Measurements from ENCODE around the gene DPYD. TPM values are rescaled to one million over a fixed set of nuclear protein-coding genes. Genes with fewer than 3 reads are reported as not detected.

DPYD gene
- total RNA-seq, 1 donor, result 81.4 TPM

DNA sequence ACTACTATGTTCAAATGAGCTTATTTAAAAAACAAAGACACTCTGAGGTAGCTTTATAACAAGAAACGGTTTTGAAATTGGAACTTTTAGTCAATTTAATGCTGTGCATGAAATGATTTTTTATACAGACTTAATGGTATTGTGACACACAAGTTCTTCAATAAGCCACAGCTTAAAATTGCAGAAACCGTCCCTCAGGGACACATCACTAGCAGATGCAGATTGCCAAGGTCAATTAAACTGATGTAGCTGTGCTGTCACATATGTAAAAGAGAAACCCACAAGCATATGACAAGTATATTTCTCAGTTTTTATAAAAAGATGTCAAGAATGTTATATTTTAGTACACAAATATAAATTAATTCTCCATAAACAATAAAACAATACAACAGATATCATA is 366.9 kb downstream of the DPYD start:
- no peaks in the 10 kb centered on the region for H3K27me3 ChIP-seq (ENCODE audit: insufficient read depth, low read length)
- no peak overlapping the region for H3K4me2 ChIP-seq (ENCODE audit: insufficient read depth, low read length)
- no peaks in the 10 kb centered on the region for H4K20me1 ChIP-seq (ENCODE audit: insufficient read depth, low read length)
- TF ChIP-seq, protein P1, sequence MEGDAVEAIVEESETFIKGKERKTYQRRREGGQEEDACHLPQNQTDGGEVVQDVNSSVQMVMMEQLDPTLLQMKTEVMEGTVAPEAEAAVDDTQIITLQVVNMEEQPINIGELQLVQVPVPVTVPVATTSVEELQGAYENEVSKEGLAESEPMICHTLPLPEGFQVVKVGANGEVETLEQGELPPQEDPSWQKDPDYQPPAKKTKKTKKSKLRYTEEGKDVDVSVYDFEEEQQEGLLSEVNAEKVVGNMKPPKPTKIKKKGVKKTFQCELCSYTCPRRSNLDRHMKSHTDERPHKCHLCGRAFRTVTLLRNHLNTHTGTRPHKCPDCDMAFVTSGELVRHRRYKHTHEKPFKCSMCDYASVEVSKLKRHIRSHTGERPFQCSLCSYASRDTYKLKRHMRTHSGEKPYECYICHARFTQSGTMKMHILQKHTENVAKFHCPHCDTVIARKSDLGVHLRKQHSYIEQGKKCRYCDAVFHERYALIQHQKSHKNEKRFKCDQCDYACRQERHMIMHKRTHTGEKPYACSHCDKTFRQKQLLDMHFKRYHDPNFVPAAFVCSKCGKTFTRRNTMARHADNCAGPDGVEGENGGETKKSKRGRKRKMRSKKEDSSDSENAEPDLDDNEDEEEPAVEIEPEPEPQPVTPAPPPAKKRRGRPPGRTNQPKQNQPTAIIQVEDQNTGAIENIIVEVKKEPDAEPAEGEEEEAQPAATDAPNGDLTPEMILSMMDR (IDR thresholded peaks at IDR 0.05; ENCODE audit: extremely low read depth, low read depth, low read length), result no peak
- H3K4me1 ChIP-seq (ENCODE audit: insufficient read depth, low read length), result no peaks in the 10 kb centered on the region
- no peaks in the 10 kb centered on the region for H3K79me2 ChIP-seq (ENCODE audit: insufficient read depth, low read length)
- no peak overlapping the region for H2AFZ ChIP-seq (ENCODE audit: low read length)
- H3K27ac ChIP-seq (ENCODE audit: low read depth, low read length), result no peak overlapping the region
- H3K4me3 ChIP-seq (ENCODE audit: insufficient read depth, low read length), result no peak overlapping the region
- no peak for DNase-seq (ENCODE audit: insufficient read length, low spot score, missing footprints)
- peaks cover 4% of the 10 kb centered on the region for H3K36me3 ChIP-seq (ENCODE audit: insufficient read depth, low read length)
- no peaks in the 10 kb centered on the region for H3K9me3 ChIP-seq (ENCODE audit: low read depth, low read length)

DNA sequence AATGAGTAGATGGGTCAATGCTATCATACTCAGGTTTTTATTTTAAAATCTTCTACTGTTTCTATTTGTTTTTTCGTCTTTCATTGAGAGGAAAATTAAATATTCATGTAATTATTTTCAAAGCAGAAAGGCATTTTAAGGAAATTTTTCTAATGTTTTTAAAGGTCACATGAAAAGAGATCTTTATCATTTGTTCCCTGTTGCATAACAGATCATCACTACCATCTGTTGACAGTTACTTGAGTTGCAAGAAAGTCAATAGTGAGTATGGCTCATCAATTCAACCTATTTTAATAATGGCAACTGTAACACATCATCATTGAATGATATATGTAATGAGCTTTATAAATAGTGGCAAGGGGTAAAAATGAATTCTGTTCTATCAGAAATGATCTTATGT is 369.7 kb downstream of the DPYD start:
- no peak overlapping the region for H3K4me2 ChIP-seq (ENCODE audit: insufficient read depth, low read length)
- no peaks in the 10 kb centered on the region for H3K79me2 ChIP-seq (ENCODE audit: insufficient read depth, low read length)
- H2AFZ ChIP-seq (ENCODE audit: low read length), result no peak overlapping the region
- no peak overlapping the region for H3K4me3 ChIP-seq (ENCODE audit: insufficient read depth, low read length)
- no peaks in the 10 kb centered on the region for H3K4me1 ChIP-seq (ENCODE audit: insufficient read depth, low read length)
- H3K27ac ChIP-seq (ENCODE audit: low read depth, low read length), result no peak overlapping the region
- DNase-seq (ENCODE audit: insufficient read length, low spot score, missing footprints), result no peak
- H4K20me1 ChIP-seq (ENCODE audit: insufficient read depth, low read length), result no peaks in the 10 kb centered on the region
- H3K36me3 ChIP-seq (ENCODE audit: insufficient read depth, low read length), result peaks cover 4% of the 10 kb centered on the region
- TF ChIP-seq, protein P1 (IDR thresholded peaks at IDR 0.05; ENCODE audit: extremely low read depth, low read depth, low read length), result no peak
- H3K27me3 ChIP-seq (ENCODE audit: insufficient read depth, low read length), result no peaks in the 10 kb centered on the region
- H3K9me3 ChIP-seq (ENCODE audit: low read depth, low read length), result no peaks in the 10 kb centered on the region

DNA sequence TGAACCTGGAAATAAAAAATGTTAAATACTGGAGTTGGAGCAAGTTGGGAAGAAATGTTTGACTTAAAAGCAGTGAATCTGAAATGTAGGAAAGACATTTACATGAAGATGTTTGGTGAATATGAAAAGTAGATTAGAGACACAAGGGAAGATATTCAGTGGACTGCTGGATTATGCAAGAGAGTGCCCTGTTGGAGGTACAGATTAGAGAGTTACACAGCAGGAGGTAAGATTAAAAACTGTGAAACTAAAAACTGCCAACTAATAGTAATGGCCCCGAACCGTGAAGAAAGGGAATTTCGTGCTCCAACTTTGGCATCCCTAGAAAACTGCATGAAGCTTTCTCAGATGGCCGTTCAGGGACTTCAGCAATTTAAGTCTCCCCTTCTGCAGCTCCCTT is 375.4 kb downstream of the DPYD start:
- no peaks in the 10 kb centered on the region for H3K4me1 ChIP-seq (ENCODE audit: insufficient read depth, low read length)
- H3K27me3 ChIP-seq (ENCODE audit: insufficient read depth, low read length), result no peaks in the 10 kb centered on the region
- H2AFZ ChIP-seq (ENCODE audit: low read length), result no peak overlapping the region
- no peaks in the 10 kb centered on the region for H3K9me3 ChIP-seq (ENCODE audit: low read depth, low read length)
- H3K27ac ChIP-seq (ENCODE audit: low read depth, low read length), result no peak overlapping the region
- DNase-seq (ENCODE audit: insufficient read length, low spot score, missing footprints), result no peak
- peaks cover 4% of the 10 kb centered on the region for H3K36me3 ChIP-seq (ENCODE audit: insufficient read depth, low read length)
- no peaks in the 10 kb centered on the region for H3K79me2 ChIP-seq (ENCODE audit: insufficient read depth, low read length)
- no peak overlapping the region for H3K4me3 ChIP-seq (ENCODE audit: insufficient read depth, low read length)
- TF ChIP-seq, protein P1 (IDR thresholded peaks at IDR 0.05; ENCODE audit: extremely low read depth, low read depth, low read length), result no peak
- no peak overlapping the region for H3K4me2 ChIP-seq (ENCODE audit: insufficient read depth, low read length)
- H4K20me1 ChIP-seq (ENCODE audit: insufficient read depth, low read length), result no peaks in the 10 kb centered on the region

DNA sequence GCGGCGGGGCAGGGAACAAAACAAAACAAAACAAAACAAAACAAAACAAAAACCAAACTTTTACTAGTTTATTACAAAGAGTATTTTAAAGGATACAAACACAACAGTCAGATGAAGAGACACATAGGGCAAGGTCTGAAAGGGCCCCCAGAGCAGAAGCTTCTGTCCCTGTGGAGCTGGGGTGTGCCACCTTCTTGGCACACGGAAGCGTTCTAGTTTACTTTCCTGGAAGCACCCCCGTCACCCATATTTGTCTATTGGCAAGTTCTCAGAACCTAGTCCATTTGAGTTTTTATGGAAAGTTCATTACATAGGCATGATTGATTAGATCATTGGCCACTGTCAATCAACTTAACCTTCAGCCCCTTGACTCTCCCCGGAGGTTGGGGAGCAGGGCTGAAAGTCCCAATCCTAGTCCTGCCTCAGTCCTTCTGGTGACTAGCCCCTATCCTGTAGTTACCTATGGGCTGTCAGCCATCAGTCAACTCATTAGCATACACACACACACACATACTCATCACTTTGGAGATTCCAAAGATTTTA is 380.4 kb downstream of the DPYD start:
- Histone ChIP-seq H3K4me2 (ENCODE audit: insufficient read depth, low read length) (no peak overlapping the region), H3K79me2 (ENCODE audit: insufficient read depth, low read length) (no peaks in the 10 kb centered on the region), H4K20me1 (ENCODE audit: insufficient read depth, low read length) (no peaks in the 10 kb centered on the region), H3K27me3 (ENCODE audit: insufficient read depth, low read length) (no peaks in the 10 kb centered on the region), H3K4me1 (ENCODE audit: insufficient read depth, low read length) (no peaks in the 10 kb centered on the region), H3K9me3 (ENCODE audit: low read depth, low read length) (no peaks in the 10 kb centered on the region), H2AFZ (ENCODE audit: low read length) (no peak overlapping the region), H3K36me3 (ENCODE audit: insufficient read depth, low read length) (no peaks in the 10 kb centered on the region), H3K27ac (ENCODE audit: low read depth, low read length) (no peak overlapping the region), H3K4me3 (ENCODE audit: insufficient read depth, low read length) (no peak overlapping the region)
- TF ChIP-seq, protein P1 (IDR thresholded peaks at IDR 0.05; ENCODE audit: extremely low read depth, low read depth, low read length), result no peak
- no peak for DNase-seq (ENCODE audit: insufficient read length, low spot score, missing footprints)
